Spleen (tissue), 11 donors: Measurements from ENCODE around the gene MYO16. TPM values are rescaled to one million over a fixed set of nuclear protein-coding genes. Genes with fewer than 3 reads are reported as not detected.

ENCODE experiments used
- DNase-seq: peaks from one replicate; pipeline ENCODE4 v3.0.0-alpha.2; 2020
- H3K27ac ChIP-seq, 8 donors: fragments of 200-600 bp; sonication (generic) in 7 of 8; 1 replicate in 4 of 8; 2 replicates in 4 of 8; pipeline versions ENCODE4 v1.5.0 to v1.8.0; 2016 to 2021; ENCODE audit warnings: inconsistent platforms in 4 of 8, mild to moderate bottlenecking in 4 of 8, moderate library complexity in 1 of 8
- H3K27me3 ChIP-seq, 7 donors: fragments of 200-600 bp; sonication (generic) in 6 of 7; replicated peaks in 1 of 7; 1 replicate in 4 of 7; 2 replicates in 3 of 7; pipeline versions ENCODE4 v1.5.0 to v1.8.0; 2016 to 2021; ENCODE audit warnings: inconsistent platforms in 3 of 7, mild to moderate bottlenecking in 1 of 7
- H3K36me3 ChIP-seq, 6 donors: fragments of 200-600 bp; sonication (generic) in 5 of 6; 1 replicate in 4 of 6; 2 replicates in 2 of 6; pipeline versions ENCODE4 v1.5.0 to v1.8.0; 2016 to 2021; ENCODE audit warnings: inconsistent platforms in 2 of 6
- H3K4me1 ChIP-seq, 6 donors: fragments of 200-600 bp; sonication (generic) in 5 of 6; 1 replicate in 3 of 6; 2 replicates in 3 of 6; pipeline versions ENCODE4 v1.5.0 to v1.8.0; 2016 to 2021; ENCODE audit warnings: inconsistent platforms in 3 of 6
- H3K4me3 ChIP-seq, 8 donors: fragments of 200-600 bp; sonication (generic) in 7 of 8; 1 replicate in 4 of 8; 2 replicates in 4 of 8; pipeline versions ENCODE4 v1.5.0 to v1.8.0; 2016 to 2021; ENCODE audit warnings: inconsistent platforms in 4 of 8, mild to moderate bottlenecking in 4 of 8, moderate library complexity in 2 of 8
- H3K9me3 ChIP-seq, 8 donors: fragments of 200-600 bp; sonication (generic) in 7 of 8; 1 replicate in 4 of 8; 2 replicates in 4 of 8; pipeline versions ENCODE4 v1.5.0 to v1.8.0; 2016 to 2021; ENCODE audit warnings: inconsistent platforms in 4 of 8
- CTCF ChIP-seq, 11 experiments: fragments of 200-600 bp in 7 of 11; fragments of 450-650 bp in 4 of 11; sonication (generic) in 4 of 11; IDR thresholded peaks in 8 of 11; conservative IDR thresholded peaks in 3 of 11; 1 replicate in 7 of 11; 2 replicates in 4 of 11; pipeline versions ENCODE4 v1.4.0 to v1.8.0; 2016 to 2021; ENCODE audit warnings: antibody characterized with exemption in 11 of 11, inconsistent platforms in 4 of 11, mild to moderate bottlenecking in 1 of 11
- POLR2A ChIP-seq, 3 donors: fragments of 450-650 bp; IDR thresholded peaks; one replicate each; pipeline ENCODE4 v1.5.1; 2017; ENCODE audit warnings: antibody characterized with exemption in 3 of 3, mild to moderate bottlenecking in 1 of 3
- POLR2AphosphoS5 ChIP-seq, 3 donors: sonication (generic); formaldehyde crosslinking; IDR thresholded peaks; one replicate each; pipeline ENCODE4 v1.5.1; 2017; ENCODE audit warnings: antibody characterized with exemption in 3 of 3
- WGBS, 5 donors: extraction: QIAGEN DNeasy Blood & Tissue Kit in 3 of 5; methylation state at CpG; one replicate each; pipeline versions ENCODE4 v1.1.5 to v1.1.7; 2013 to 2018; 5-methylcytosine and 5-hydroxymethylcytosine counted together
- intact Hi-C: fragments of 100-400 bp; cut with DNase I; formaldehyde crosslinking; loops from one replicate; pipeline ENCODE4 v1.15.0; 2023; ENCODE audit warnings: low total_unique reads
- polyA plus RNA-seq, 3 donors: library from polyadenylated mRNA; stranded (reverse); fragments of 200-250 nt; gene quantifications; one replicate each; pipeline ENCODE4 v1.2.1, GENCODE V29; 2013
- total RNA-seq, 7 donors: library from RNA; depleted of rRNA in 3 of 7; stranded (reverse); fragments of >200 nt in 3 of 7; fragmentation: NEBNext Ultra II Directional in 4 of 7; extraction: Animal tissue kit (Norgen Biotek cat#: 25700) in 4 of 7; gene quantifications; one replicate each; pipeline versions ENCODE4 v1.1.0 to v1.2.1, GENCODE V29; 2016 to 2021
- donor health status: healthy with polysubstance abuse.
- donor health status: DM: no; HTN: no; CAD: no; lungs with moderate emphysema.
- donor health status: DM: no; HTN: no; CAD: no.
- donor health status: Bipolar disorder and iron deficiency.
- donor health status: healthy.
- donor health status: DM: no; HTN: no; CAD: no.
- donor health status: DM: yes; HTN: yes; CAD: no.

Gene MYO16
- total and polyA plus RNA-seq, 10 donors = 0.03 to 0.51 (median 0.26) TPM; not detected in 1

GRCh38 chr13:108983273-108983672, 353.9 kb downstream of the MYO16 start:
- no peaks in the 10 kb centered on the region for H3K4me1 ChIP-seq
- no peak overlapping the region for H3K27ac ChIP-seq
- TF ChIP-seq POLR2A (IDR thresholded peaks at IDR 0.05) (no peak), POLR2AphosphoS5 (IDR thresholded peaks at IDR 0.05) (no peak), CTCF (IDR thresholded peaks at IDR 0.05 in 8 of 11, conservative IDR thresholded peaks at IDR 0.05 in 3 of 11) (no peak)
- H3K27me3 ChIP-seq = no peaks in the 10 kb centered on the region
- 87 to 95% (median 88%) methylated on average over 6 of the region's 6 CpGs for WGBS, 5 donors
- no peak overlapping the region for H3K4me3 ChIP-seq
- H3K36me3 ChIP-seq = no peaks in the 10 kb centered on the region
- no peaks in the 10 kb centered on the region for H3K9me3 ChIP-seq
- intact Hi-C loops = no loop called here
- DNase-seq = no peak

GRCh38 chr13:108984251-108984920, 355.0 kb downstream of the MYO16 start:
- Histone ChIP-seq H3K9me3 (no peaks in the 10 kb centered on the region), H3K4me3 (no peak overlapping the region), H3K27me3 (no peaks in the 10 kb centered on the region), H3K4me1 (no peaks in the 10 kb centered on the region), H3K27ac (no peak overlapping the region), H3K36me3 (no peaks in the 10 kb centered on the region)
- intact Hi-C loops = no loop called here
- WGBS, 5 donors = 80 to 91% (median 84%) methylated on average over 7 of the region's 7 CpGs
- no peak for DNase-seq
- TF ChIP-seq POLR2AphosphoS5 (IDR thresholded peaks at IDR 0.05) = no peak
- no peak for TF ChIP-seq CTCF (IDR thresholded peaks at IDR 0.05 in 8 of 11, conservative IDR thresholded peaks at IDR 0.05 in 3 of 11)
- TF ChIP-seq POLR2A (IDR thresholded peaks at IDR 0.05) = no peak

- 84 to 90% (median 87%) methylated on average over 10 of the region's 10 CpGs for WGBS, 5 donors
- Histone ChIP-seq H3K4me1 (no peaks in the 10 kb centered on the region), H3K27me3 (no peaks in the 10 kb centered on the region), H3K27ac (no peak overlapping the region), H3K9me3 (no peaks in the 10 kb centered on the region), H3K4me3 (no peak overlapping the region), H3K36me3 (no peaks in the 10 kb centered on the region)
- TF ChIP-seq POLR2A (IDR thresholded peaks at IDR 0.05) = no peak
- no peak for TF ChIP-seq POLR2AphosphoS5 (IDR thresholded peaks at IDR 0.05)
- no peak for DNase-seq
- intact Hi-C loops = no loop called here
Measured at GRCh38 chr13:108985166-108985565, 355.8 kb downstream of the MYO16 start.

- Histone ChIP-seq H3K27me3 (no peaks in the 10 kb centered on the region), H3K27ac (no peak overlapping the region), H3K4me1 (no peaks in the 10 kb centered on the region), H3K36me3 (no peaks in the 10 kb centered on the region), H3K4me3 (no peak overlapping the region), H3K9me3 (no peaks in the 10 kb centered on the region)
- 63 to 81% (median 75%) methylated on average over 4 of the region's 4 CpGs for WGBS, 5 donors
- DNase-seq = no peak
- intact Hi-C loops = no loop called here
- TF ChIP-seq CTCF (IDR thresholded peaks at IDR 0.05 in 8 of 11, conservative IDR thresholded peaks at IDR 0.05 in 3 of 11) (no peak), POLR2AphosphoS5 (IDR thresholded peaks at IDR 0.05) (no peak), POLR2A (IDR thresholded peaks at IDR 0.05) (no peak)
Measured at GRCh38 chr13:108987517-108987916, 358.1 kb downstream of the MYO16 start.
